HL-60 (cell line): ENCODE data around the gene ZBTB8A.

Source experiments
- DNase-seq, 2 experiments: peaks; one replicate each; pipeline ENCODE4 v3.0.0-alpha.2; 2010 to 2020; ENCODE audit warnings: low read depth in 1 of 2, low spot score in 1 of 2
- H3K27ac ChIP-seq: fragments of 250-450 bp; sonication (Bioruptor Pico); replicated peaks from 2 replicates; pipeline ENCODE4 v1.5.1; 2020; ENCODE audit warnings: mild to moderate bottlenecking, moderate library complexity
- H3K27me3 ChIP-seq: fragments of 250-450 bp; sonication (Bioruptor Pico); 2 replicates; pipeline ENCODE4 v1.5.1; 2021; ENCODE audit warnings: mild to moderate bottlenecking, moderate library complexity; ENCODE audit not compliant: insufficient read depth, poor library complexity, severe bottlenecking
- H3K4me3 ChIP-seq: replicated peaks from 2 replicates; pipeline ENCODE4 v1.5.1; 2011; ENCODE audit warnings: mild to moderate bottlenecking, control low read depth, low read length; ENCODE audit not compliant: insufficient read depth
- CTCF ChIP-seq: IDR thresholded peaks from one replicate; pipeline ENCODE4 v1.5.1; 2011; ENCODE audit warnings: low read length, control low read depth, inconsistent platforms; ENCODE audit not compliant: insufficient read depth
- GABPA ChIP-seq: IDR thresholded peaks from 2 replicates; pipeline ENCODE4 v1.6.1; 2012; ENCODE audit warnings: low read depth
- POLR2AphosphoS5 ChIP-seq: IDR thresholded peaks from 2 replicates; pipeline ENCODE4 v1.6.1; 2012; ENCODE audit warnings: low read depth
- REST ChIP-seq: IDR thresholded peaks from 2 replicates; pipeline ENCODE4 v1.6.1; 2012; ENCODE audit warnings: low read depth; ENCODE audit not compliant: insufficient replicate concordance
- SPI1 ChIP-seq: IDR thresholded peaks from 2 replicates; pipeline ENCODE4 v1.6.1; 2012; ENCODE audit warnings: low read depth, mild to moderate bottlenecking, borderline replicate concordance

The ZBTB8A gene

GRCh38 chr1:32592943-32593342, 53.7 kb downstream of the ZBTB8A start:
- Histone ChIP-seq H3K27ac (no peak overlapping the region), H3K4me3 (no peak overlapping the region), H3K27me3 (no peaks in the 10 kb centered on the region)
- DNase-seq = no peak
- TF ChIP-seq REST = no peak

- Histone ChIP-seq H3K27me3 (no peaks in the 10 kb centered on the region), H3K4me3 (no peak overlapping the region), H3K27ac (no peak overlapping the region)
- TF ChIP-seq REST (no peak), POLR2AphosphoS5 (no peak), SPI1 (no peak), GABPA (no peak), CTCF (no peak)
- no peak for DNase-seq
Measured at GRCh38 chr1:32600034-32600433, 60.8 kb downstream of the ZBTB8A start.

- Histone ChIP-seq H3K27me3 (no peaks in the 10 kb centered on the region), H3K27ac (no peak overlapping the region), H3K4me3 (no peak overlapping the region)
- TF ChIP-seq POLR2AphosphoS5 (no peak), SPI1 (no peak), CTCF (no peak), REST (no peak), GABPA (no peak)
- no peak for DNase-seq
Measured at GRCh38 chr1:32605711-32606424, 66.6 kb downstream of the ZBTB8A start.
